ENCODE measurements around the gene FBXO11.
"Not testable (repeated sequence)": the region's sequence is repeated elsewhere in the genome, so short reads cannot be mapped to it uniquely, and the experiment has no call there.

Gene FBXO11

DNA sequence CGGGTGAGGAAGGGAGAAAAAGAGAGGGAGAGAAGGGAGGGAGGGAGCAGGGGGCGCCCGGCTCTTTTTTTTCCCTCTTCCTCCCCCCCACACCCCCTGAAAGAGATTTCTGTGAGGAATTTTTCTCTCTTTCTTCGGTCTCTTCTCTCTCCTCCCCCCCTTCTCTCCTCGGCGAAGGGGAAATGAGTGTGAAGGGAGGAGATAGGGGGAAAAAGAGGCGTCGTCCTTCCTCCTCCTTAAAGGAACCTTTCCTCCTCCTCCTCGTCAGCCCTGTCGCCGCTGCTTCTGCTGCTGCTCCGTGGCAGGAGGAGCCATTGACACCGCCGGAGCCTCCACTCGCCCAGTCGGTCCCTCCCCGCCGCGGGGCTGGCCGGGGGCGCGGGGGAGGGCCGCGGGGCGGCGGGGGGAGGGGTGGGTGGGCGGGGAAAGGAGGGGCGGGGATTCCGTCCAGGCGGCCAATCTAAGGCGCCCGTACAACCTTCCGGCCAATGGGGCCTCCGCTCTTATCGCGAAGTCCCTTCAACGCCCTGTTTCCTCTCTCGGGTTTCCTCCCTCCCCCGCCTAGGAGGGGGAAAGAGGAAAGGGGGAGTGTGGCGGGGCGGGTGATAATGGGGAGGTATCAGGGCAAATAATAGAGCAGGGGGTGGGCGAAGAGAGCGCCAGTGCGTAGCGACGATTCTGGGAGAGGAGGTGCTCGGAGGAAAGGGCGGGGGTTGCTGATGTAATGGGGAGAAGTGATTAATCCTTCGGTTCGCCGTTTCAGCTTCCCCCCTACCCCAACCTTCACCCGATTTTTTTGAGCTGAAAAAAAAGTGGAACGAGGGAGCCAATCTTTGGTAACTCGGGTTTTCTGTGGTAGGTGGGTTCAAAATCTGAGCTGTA is at the start of gene FBXO11:
Gene FBXO11 (minus strand): TSS at position 342 of the 882 bp plus-strand sequence. CDS start 778 bp downstream, outside the sequence.
- intact Hi-C loops (cut with DNase I), result loop anchor here (1.0 to 10.0 kb wide), 4 partner anchors 49 to 516 kb away; partner anchors contain the start of genes MSH2 and MSH6
- peak; percentile 91 to 99 (median 93) for DNase-seq

DNA sequence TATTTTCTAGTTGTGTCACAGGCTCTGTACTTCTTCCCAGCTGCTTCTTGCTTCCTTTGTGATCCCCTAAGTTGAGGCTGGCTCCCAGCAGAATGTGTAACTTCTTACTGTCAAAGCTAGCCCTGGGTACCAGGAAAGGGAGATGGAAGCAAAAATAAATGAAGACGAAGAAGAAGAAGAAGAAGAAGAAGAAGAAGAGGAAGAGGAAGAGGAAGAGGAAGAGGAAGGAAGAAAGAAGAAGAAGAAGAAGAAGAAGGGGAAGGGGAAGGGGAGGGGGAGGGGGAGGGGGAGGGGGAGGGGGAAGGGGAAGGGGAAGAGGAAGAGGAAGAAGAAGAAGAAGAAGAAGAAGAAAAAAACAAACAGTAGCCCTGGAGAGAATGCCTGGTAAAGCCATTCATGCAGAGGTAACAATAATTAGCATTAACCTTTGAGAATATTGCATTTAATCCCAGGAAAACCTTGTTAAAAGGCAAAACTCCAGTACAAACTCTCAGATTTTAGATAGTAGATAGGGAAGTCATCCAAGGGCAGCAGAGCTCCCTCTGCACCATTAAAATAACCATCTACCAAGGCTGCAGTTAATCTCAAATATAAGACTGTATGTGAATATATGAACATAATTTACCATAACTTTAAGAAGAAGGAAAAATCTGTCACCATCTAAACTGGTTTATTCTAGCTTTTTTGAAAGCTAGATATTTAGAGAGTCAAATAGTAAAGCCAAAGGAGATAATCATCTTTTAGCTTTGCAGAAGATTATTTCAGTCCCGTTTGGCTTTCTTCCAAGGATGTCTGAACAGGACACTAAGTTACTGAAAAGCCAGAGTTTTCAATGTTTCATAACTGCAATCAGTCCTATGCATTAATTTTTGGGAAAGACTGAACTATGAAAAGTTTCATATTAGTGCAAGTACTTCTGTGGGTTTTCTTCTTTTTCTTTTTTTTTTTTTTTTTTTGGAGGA is 44.3 kb upstream of the FBXO11 start:
- no peak for DNase-seq
- intact Hi-C loops (cut with DNase I), result no loop called here

DNA sequence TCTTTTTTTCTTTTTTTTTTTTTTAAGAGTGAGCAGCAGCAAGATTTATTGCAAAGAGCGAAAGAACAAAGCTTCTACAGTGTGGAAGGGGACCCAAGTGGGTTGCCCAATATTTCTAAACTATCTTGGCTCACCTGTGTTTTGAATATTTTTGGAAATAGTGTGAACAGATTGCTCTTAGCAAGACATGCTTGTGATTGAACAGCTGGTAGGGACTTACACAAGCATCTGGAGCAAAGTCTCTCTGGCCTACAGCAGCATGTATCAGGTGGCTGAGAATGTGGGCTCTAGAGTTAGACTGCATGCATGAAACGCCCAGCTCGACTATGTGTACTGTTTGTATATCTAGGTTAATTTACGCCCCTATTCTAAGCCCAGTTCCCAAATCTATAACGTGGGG is 40.3 kb upstream of the FBXO11 start:
- no peak for DNase-seq
- intact Hi-C loops (cut with DNase I), result no loop called here

DNA sequence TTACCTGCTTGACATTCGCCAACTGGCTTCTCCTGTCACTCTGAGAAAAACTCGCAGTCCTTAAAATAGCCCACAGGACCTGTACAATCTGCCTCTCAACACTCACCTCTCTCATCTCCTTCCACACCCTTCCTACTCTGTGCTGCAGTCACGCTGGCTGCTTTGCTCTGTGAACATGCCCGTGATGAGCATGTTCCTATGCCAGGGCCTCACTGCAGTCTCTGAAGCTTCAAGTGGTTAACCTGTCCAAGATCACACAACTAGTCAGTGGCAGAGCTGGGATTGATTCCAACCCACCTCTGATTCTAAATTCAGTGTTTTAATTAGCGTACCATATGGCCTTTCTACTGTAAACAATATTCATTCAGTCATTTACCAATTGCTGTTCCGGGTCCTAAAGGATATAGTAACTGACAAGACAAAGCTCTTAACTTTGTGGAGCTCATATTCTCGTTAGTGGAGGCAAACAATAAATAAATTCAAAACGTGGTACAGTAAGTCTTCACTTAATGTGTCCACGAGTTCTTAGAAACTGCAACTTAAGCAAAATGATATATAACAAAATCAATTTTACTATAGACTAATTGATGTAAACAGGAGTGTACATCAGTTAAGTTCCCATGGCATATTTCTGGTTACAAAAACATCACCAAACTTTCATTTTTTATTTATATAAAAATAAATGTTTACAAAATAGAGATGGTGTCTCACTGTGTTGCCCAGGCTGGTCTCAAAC is 38.9 kb upstream of the FBXO11 start:
- intact Hi-C loops (cut with DNase I), result no loop called here
- DNase-seq, result no peak

DNA sequence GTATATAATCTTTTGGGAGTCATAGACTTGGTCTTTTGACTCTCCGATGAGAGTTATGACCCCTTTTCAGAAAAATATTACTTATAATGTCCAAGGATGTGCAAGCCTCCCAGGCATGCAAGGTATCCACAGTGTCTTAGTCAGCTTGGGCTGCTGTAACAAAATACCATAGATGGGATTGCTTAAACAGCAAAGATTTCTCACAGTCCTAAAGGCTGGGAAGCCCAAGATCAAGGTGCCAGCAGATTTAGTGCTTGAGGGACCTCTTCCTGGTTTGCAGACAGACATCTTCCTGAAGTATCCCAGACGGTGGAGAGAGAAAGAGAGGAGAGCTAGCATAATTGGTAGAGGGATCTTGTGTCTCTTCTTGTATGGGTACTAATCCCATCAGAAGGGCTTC is 35.6 kb upstream of the FBXO11 start:
- intact Hi-C loops (cut with DNase I), result no loop called here
- no peak for DNase-seq

DNA sequence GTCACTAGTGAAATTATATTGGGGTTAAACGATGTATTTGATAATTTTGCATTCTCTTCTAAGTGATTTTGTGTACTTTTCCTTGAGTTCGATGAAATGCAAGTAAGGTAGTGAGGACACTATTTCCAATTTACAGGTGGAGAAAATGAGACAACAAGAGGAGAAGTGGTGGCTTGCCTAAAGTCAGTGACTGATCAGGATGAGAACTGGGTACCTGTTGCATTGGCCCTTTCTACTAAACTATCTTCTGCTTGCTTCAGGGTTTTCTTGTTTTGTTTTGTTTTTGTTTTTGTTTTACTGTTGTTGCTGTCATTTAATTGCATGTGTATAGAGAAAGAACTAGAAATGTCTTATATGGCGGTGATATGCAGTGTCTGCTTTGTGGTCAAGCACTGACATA is 31.4 kb upstream of the FBXO11 start:
- DNase-seq, result no peak
- intact Hi-C loops (cut with DNase I), result no loop called here

DNA sequence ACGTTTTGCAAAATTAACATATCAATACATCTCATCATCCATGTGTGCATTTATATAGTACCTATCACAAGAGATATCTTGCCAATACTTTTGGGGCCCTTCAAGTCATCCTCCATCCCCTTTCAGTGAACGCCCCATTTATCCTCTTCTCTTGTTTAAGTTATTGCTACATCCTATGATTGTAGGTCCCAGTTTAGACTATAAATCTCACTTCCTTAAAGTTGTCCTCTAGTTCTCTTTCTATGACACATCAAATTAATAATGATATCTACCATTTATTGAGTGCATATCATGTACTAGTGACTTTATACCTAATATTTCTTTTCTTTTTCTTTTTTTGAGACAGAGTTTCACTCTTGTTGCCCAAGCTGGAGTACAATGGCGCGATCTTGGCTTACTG is 28.8 kb upstream of the FBXO11 start:
- no peak for DNase-seq
- intact Hi-C loops (cut with DNase I), result no loop called here

DNA sequence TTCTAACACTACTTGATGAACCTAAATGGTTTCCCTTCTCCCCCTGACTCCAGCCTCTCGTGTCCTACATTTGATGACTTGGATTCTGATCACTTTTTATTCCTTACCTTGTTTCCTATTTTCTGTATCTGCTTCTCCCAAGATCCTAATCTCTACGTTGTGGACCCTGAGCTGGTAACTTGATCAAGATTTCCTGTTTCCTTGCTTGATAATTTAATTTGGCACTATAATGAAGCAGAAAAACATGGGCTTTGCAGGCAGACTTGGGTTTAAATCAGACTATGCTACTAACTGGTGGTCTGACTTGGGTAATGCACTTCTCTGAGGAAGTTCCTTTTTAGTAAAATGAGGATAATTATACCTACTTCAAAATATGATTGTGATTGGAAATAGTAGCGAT is 11.7 kb upstream of the FBXO11 start:
- intact Hi-C loops (cut with DNase I), result no loop called here
- no peak for DNase-seq

DNA sequence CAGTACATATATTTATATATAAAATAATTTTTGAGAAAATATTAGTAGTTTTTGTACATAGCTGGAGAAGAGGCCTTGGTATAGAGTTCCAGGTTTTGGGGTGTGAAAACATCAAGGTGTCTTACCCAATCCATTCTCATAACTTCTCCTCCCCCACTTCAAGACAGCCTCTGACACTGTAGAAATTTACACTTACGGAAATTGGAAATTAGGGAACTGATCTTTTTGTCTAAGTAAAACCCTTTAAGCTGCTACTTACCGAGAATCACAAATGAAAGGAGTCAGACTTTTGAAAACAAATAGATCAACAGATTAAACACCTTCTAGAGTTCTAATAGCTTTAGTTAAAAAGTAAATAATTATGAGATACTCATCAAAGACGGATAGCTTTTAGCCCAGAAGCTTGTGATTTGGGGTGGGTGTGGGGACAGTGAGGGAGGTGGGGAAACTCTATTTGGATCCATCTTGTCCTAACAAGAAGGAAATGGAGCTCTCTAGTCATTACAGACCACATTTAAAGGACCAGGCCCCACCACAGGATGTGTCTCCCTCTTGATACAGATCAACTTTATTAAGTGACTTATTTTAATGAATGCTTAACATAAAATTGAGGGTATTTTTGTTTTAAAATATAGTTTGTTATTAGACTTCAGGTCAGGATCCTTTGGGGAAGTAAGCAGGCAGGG is 11.1 kb upstream of the FBXO11 start:
- intact Hi-C loops (cut with DNase I), result no loop called here

DNA sequence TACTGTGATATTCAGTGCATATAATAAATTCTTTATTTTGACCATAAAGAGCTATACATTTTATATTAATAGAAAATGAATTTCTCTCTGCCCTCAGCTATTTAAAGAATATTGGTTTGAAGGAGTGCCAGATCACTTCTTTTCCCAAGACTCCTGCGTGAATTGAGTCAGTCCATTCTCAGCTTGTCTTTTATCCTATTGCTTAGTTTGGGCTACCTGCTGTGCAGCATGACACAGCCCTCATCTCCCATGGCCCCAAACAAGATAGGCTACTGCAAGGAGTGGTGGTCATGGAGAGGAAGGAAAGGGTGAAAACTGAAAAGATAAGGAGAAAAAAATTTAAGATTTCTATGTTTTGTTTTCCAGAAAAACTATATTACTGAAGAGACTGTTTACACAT is 10.1 kb upstream of the FBXO11 start:
- intact Hi-C loops (cut with DNase I), result no loop called here

More for the DNA sequence above, 11.1 kb upstream of the FBXO11 start:
- DNase-seq, result no peak

DNA sequence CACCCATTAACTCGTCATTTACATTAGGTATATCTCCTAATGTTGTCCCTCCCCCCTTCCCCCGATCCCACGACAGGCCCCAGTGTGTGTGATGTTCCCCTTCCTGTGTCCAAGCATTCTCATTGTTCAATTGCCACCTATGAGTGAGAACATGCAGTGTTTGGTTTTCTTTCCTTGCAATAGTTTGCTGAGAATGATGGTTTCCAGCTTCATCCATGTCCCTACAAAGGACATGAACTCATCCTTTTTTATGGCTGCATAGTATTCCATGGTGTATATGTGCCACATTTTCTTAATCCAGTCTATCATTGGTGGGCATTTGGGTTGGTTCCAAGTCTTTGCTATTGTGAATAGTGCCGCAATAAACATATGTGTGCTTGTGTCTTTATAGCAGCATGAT is 4.4 kb upstream of the FBXO11 start:
- intact Hi-C loops (cut with DNase I); DNase-seq: not testable (repeated sequence)

More for the DNA sequence above, 10.1 kb upstream of the FBXO11 start:
- no peak for DNase-seq

DNA sequence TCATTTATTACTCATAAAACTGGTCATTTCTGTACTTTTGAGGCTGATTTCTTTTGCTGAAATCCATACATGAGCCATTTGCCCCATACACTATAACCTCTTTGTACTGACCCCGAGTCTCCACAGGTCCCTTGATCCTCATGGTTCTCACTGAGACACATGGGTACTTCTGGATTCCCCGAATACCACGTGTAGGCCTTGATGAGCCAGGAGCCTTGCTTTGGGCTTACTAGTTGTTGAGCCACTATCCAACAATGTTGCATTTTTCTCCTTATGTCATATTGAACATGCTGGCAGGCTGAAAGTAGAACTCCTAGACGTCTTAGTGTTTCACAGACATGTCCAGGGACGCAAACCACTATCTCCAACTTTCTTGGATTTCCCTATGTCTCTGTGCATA is 2.4 kb upstream of the FBXO11 start:
- intact Hi-C loops (cut with DNase I), result loop anchor here (5.0 to 10.0 kb wide), 3 partner anchors 51 to 514 kb away; partner anchors contain the start of gene MSH2

DNA sequence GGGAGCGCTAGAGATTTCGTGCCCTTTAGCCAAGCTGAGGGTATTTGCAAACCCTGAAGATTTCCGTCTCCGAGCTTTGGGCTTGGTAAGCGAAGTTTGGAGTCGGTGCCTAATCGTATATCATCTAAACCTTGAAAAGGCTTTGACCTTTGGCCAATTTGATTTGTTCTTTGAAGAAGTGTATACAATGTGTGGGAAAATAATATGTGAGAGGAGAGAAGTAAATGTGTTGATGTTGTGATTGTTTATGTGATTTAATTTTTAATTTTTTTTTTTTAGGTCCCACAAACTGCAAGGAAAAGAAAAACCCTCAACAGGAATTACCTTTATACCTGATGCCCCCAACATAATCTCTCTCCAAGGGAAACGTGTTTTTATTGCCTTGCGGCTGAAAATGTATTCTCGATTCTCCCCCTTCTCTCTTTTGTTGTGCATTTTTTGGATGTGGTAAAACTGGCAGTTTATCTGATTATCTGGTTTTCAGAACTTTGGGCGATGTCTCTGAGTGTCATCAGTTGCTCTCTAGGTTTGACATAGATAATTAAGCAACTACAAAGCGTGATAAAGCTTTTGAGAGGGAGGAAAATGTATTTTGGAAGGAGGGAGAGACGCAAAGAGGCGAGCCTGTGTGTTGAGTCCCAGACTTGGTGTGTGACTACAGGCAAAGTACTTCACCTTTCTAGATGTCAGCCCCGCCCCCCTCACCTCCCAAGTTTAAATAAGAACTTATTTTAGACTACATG is 912 bp upstream of the FBXO11 start:
- DNase-seq, result no peak
- intact Hi-C loops (cut with DNase I), result loop anchor here (5.0 to 10.0 kb wide), 3 partner anchors 50 to 515 kb away; partner anchors contain the start of gene MSH2

More for the DNA sequence above, 2.4 kb upstream of the FBXO11 start:
- no peak for DNase-seq

DNA sequence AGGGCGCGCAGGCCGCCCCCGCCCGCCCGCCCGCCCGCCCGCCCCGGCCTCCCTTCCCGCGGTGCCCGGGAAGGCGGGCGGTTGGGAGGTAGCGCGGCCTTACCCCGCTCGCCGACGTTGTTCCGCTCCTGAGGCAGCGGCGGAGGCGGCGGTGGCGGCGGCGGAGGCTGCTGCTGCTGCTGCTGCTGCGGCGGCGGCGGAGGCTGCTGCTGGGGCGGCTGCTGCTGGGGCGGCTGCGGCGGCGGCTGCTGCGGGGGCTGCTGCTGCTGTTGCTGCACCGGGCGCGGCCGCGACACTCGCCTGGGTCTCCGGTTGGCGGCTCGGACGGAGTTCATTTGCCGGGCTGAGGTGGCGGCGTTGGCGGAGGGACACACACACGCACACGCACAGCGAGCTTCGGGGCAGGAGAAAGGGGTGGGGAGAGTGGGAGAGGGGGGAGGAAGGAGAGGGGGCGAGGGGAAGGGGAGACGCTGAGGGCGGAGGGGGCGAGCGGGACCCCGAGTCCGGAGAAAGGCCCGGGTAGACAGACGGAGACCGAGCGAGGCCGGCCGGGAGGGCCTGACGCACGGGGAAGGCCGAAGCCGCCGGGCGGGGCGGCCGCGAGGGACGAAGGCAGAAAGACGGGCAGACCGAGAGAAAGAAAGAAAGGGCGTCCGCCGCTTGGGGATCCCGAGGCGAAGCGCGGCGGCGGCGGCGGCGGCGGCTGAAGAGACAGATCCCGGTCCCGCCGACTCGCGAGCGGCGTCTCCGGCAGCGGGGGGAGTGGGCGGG is 727 bp downstream of the FBXO11 start:
- peak; percentile 48 to 93 (median 59) for DNase-seq
- intact Hi-C loops (cut with DNase I), result loop anchor here (1.0 to 10.0 kb wide), 4 partner anchors 48 to 517 kb away; partner anchors contain the start of genes MSH2 and MSH6

DNA sequence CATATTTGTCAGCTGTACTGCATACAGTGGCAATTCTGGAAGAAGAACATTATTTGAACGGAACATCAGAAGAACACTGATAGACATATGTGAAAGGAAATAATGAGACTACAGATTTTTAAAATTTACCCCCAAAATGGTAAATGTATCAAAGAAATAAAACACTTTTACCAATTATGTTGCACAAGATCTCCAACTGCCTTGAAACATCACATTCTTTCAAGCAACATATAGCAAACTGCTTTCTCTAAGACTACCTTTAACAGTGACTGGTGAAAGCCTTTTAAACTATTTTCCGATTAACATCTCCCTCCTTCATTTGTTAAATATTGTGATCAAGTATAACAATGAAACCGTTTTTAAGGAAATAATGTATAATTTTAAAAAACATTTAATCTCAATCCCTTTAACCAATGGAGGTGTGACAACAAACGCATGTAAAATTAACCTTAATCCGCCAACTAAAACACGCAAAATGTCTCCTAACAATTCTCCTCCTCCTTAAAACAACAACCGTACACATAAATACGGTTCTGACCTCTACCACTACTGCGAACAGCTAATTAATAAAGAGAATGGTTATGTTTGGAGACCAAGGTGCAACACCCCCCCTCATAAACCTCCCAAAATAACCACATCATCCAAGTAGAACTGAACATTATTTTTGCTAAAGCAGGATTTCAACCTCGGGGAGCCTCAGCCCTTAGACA is 2.4 kb downstream of the FBXO11 start:
- intact Hi-C loops (cut with DNase I), result loop anchor here (10.0 kb wide), 1 partner anchor 499 kb away; the partner anchor contains the start of gene MSH2

DNA sequence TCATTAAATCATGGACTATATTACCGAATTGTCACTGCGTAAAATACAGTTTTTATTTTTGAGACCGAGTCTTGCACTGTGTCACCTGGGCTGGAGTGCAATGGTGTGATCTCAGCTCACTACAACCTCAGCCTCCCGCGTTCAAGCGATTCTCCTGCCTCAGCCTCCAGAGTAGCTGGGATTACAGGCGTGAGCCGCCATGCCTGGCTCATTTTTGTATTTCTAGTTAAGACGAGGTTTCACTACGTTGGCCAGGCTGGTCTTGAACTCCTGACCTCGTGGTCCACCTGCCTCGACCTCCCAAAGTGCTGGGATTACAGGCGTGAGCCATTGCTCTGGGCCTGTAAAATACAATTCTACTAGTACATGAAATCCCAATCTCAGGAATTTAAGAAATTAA is 4.4 kb downstream of the FBXO11 start:
- not testable (repeated sequence) for DNase-seq
- intact Hi-C loops (cut with DNase I), result loop anchor here (10.0 kb wide), 1 partner anchor 497 kb away; the partner anchor contains the start of gene MSH2

More for the DNA sequence above, 2.4 kb downstream of the FBXO11 start:
- DNase-seq, result no peak

DNA sequence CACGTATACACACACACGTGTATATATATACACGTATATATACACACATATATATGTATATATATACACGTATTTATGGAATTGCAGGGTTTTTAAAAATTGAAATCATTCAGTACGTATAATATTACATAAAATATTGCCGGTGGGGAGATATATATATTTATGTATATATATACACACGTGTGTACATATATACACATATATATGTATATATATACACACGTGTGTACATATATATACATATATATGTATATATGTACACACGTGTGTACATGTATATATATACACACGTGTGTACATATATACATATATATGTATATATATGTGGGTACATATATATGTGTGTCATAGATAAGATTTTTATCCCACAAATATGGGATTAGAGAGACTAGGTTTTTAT is 5.4 kb downstream of the FBXO11 start:
- DNase-seq, result no peak
- intact Hi-C loops (cut with DNase I), result loop anchor here (10.0 kb wide), 1 partner anchor 496 kb away; the partner anchor contains the start of gene MSH2

All from posterior cingulate gyrus (tissue), 11 donors.